Smooth muscle cell (in vitro differentiated cells): ENCODE measurements around the gene CDK9. TPM values are rescaled to one million over a fixed set of nuclear protein-coding genes. Genes with fewer than 3 reads are reported as not detected.

Experiments used
- DNase-seq: peaks from one replicate; lab custom pipeline; 2025; ENCODE audit not compliant: unreplicated experiment; lab: John Stamatoyannopoulos, UW
- H2AFZ ChIP-seq: fragments of 200-600 bp; sonication (generic); 2 replicates; pipeline ENCODE4 v1.6.0; 2016; ENCODE audit warnings: antibody characterized with exemption, low read depth, mild to moderate bottlenecking
- H3F3A ChIP-seq: fragments of 200-600 bp; sonication (generic); 2 replicates; pipeline ENCODE4 v1.6.0; 2017; ENCODE audit warnings: antibody characterized with exemption, low read depth
- H3K27ac ChIP-seq: fragments of 200-600 bp; sonication (generic); 2 replicates; pipeline ENCODE4 v1.5.1; 2016; ENCODE audit warnings: low read depth, mild to moderate bottlenecking
- H3K27me3 ChIP-seq: fragments of 200-600 bp; sonication (generic); 2 replicates; pipeline ENCODE4 v1.6.1; 2016; ENCODE audit warnings: low read depth, mild to moderate bottlenecking
- H3K36me3 ChIP-seq: fragments of 200-600 bp; sonication (generic); 2 replicates; pipeline ENCODE4 v1.5.1; 2016; ENCODE audit warnings: low read depth
- H3K4me1 ChIP-seq: fragments of 200-600 bp; sonication (generic); 2 replicates; pipeline ENCODE4 v1.5.1; 2016; ENCODE audit warnings: low read depth
- H3K4me2 ChIP-seq: fragments of 200-600 bp; sonication (generic); 2 replicates; pipeline ENCODE4 v1.6.0; 2016; ENCODE audit warnings: mild to moderate bottlenecking
- H3K4me3 ChIP-seq: fragments of 200-600 bp; sonication (generic); 2 replicates; pipeline ENCODE4 v1.5.1; 2016; ENCODE audit warnings: mild to moderate bottlenecking
- H3K79me2 ChIP-seq: fragments of 200-600 bp; sonication (generic); 2 replicates; pipeline ENCODE4 v1.6.0; 2016; ENCODE audit warnings: low read depth, mild to moderate bottlenecking
- H3K9ac ChIP-seq: fragments of 200-600 bp; sonication (generic); 2 replicates; pipeline ENCODE4 v1.6.0; 2016; ENCODE audit warnings: low read depth
- H3K9me3 ChIP-seq: fragments of 200-600 bp; sonication (generic); replicated peaks from 2 replicates; pipeline ENCODE4 v1.5.1; 2016; ENCODE audit warnings: low read depth
- H4K20me1 ChIP-seq: fragments of 200-600 bp; sonication (generic); 2 replicates; pipeline ENCODE4 v1.6.0; 2016; ENCODE audit warnings: low read depth
- CTCF ChIP-seq: fragments of 200-600 bp; sonication (generic); IDR thresholded peaks from 2 replicates; pipeline ENCODE4 v1.5.1; 2017; ENCODE audit warnings: borderline replicate concordance, mild to moderate bottlenecking, antibody characterized with exemption; ENCODE audit not compliant: insufficient read depth, poor library complexity, severe bottlenecking
- WGBS: methylation state at CpG from one replicate; pipeline ENCODE4 v1.1.7; 2016; ENCODE audit warnings: low lambda C conversion rate; 5-methylcytosine and 5-hydroxymethylcytosine counted together
- polyA plus RNA-seq: library from polyadenylated mRNA; unstranded; fragments of >200 nt; fragmentation: Nextera tagmentation; extraction: Ambion mirVana; gene quantifications from 2 replicates; pipeline ENCODE4 v1.2.1, GENCODE V29; 2016
- total RNA-seq: library from RNA; depleted of rRNA; stranded (reverse); fragments of >200 nt; gene quantifications from 2 replicates; pipeline ENCODE4 v1.2.3, GENCODE V29; 2014

The CDK9 gene
- total and polyA plus RNA-seq, 2 experiments from 2014 or later: 38.2 to 68.6 TPM

GRCh38 chr9:127776195-127776923 is 9.5 kb upstream of the CDK9 start:
- Histone ChIP-seq H3K9me3 (no peaks in the 10 kb centered on the region), H3K4me2 (no peak overlapping the region), H3F3A (no peaks in the 10 kb centered on the region), H3K36me3 (no peaks in the 10 kb centered on the region), H3K27me3 (no peaks in the 10 kb centered on the region), H4K20me1 (no peaks in the 10 kb centered on the region), H3K4me1 (peaks cover 3% of the 10 kb centered on the region), H2AFZ (no peak overlapping the region), H3K4me3 (no peak overlapping the region), H3K27ac (no peak overlapping the region), H3K9ac (no peak overlapping the region), H3K79me2 (no peaks in the 10 kb centered on the region)
- no peak for DNase-seq
- no peak for TF ChIP-seq CTCF
- 75% methylated on average over 15 of the region's 15 CpGs for WGBS

- Histone ChIP-seq H3K27me3 (no peaks in the 10 kb centered on the region), H3K4me2 (no peak overlapping the region)
- WGBS: 89% methylated on average over 5 of the region's 5 CpGs
Observed at GRCh38 chr9:127776924-127777289, 8.9 kb upstream of the CDK9 start.

GRCh38 chr9:127777368-127777980 is 8.4 kb upstream of the CDK9 start:
- H4K20me1 ChIP-seq: no peaks in the 10 kb centered on the region
- TF ChIP-seq CTCF: no peak
- H3K4me3 ChIP-seq: no peak overlapping the region
- no peak overlapping the region for H3K27ac ChIP-seq
- no peaks in the 10 kb centered on the region for H3F3A ChIP-seq
- no peak for DNase-seq
- no peaks in the 10 kb centered on the region for H3K79me2 ChIP-seq
- H3K27me3 ChIP-seq: no peaks in the 10 kb centered on the region
- no peak overlapping the region for H3K4me2 ChIP-seq
- no peak overlapping the region for H2AFZ ChIP-seq
- H3K9me3 ChIP-seq: no peaks in the 10 kb centered on the region
- WGBS: 96% methylated on average over 16 of the region's 18 CpGs
- no peak overlapping the region for H3K9ac ChIP-seq
- no peaks in the 10 kb centered on the region for H3K36me3 ChIP-seq
- no peaks in the 10 kb centered on the region for H3K4me1 ChIP-seq

More at GRCh38 chr9:127776924-127777289, 8.9 kb upstream of the CDK9 start:
- Histone ChIP-seq H4K20me1 (no peaks in the 10 kb centered on the region), H3K4me1 (no peaks in the 10 kb centered on the region), H3K4me3 (no peak overlapping the region), H3K9ac (no peak overlapping the region), H2AFZ (no peak overlapping the region), H3K9me3 (no peaks in the 10 kb centered on the region), H3K79me2 (no peaks in the 10 kb centered on the region), H3K36me3 (no peaks in the 10 kb centered on the region), H3F3A (no peaks in the 10 kb centered on the region), H3K27ac (no peak overlapping the region)
- no peak for TF ChIP-seq CTCF
- no peak for DNase-seq
